ENCODE data around the gene CNTNAP5.
"Not testable (repeated sequence)": the region's sequence is repeated elsewhere in the genome, so short reads cannot be mapped to it uniquely, and the experiment has no call there.

Gene CNTNAP5

DNA sequence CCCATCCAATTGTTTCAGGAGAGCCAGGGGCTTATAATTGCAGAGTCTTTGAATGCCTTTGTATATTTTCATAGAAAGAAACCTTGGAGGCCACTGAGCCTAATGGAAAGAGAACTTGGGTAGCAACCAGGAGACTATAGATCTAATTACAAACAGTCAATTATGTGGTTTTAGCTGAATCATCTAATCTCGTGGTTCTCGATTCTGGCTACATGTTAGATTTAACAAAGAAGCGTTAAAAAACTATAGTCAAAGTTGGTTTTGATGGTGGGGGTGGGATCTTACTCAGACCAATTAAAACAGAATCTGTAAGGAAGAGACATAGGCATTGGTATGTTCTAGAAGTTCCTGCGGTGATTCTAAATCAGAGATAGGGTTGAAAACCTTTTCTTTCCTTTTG, 344.1 kb downstream of the CNTNAP5 start:
- DNase-seq (ENCODE audit: low read depth, low spot score), result no peak

DNA sequence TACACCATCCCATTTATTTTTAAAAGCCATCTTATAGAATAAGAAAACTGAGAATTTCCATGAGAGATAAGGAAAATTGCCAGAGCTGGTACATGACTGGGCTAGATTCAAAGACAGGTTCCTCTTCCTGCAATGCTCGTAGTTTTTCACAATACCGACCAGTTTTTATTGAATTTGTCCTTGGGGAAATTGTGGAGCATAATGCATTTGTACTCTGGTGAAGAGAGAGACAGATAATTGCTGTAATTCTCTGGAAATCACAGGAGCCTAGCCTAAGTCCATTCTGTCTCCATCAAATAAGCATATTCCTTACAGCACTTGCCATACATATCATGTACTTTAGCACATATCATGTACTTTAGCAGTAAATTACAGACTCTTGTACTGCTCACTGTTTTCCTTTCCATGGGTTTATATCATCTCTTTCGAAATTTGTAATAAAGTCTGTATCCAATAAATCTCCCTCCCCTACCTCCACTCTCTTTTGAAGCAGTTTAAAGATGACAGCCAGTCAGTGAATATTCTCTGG, 355.2 kb downstream of the CNTNAP5 start:
- H3K36me3 ChIP-seq (ENCODE audit: insufficient read depth, low read length), result no peaks in the 10 kb centered on the region
- H3K4me3 ChIP-seq, result no peak overlapping the region

More for the DNA sequence above, 344.1 kb downstream of the CNTNAP5 start:
- Histone ChIP-seq H3K36me3 (ENCODE audit: insufficient read depth, low read length) (no peaks in the 10 kb centered on the region), H3K27ac (no peak overlapping the region), H3K4me3 (no peak overlapping the region), H3K9me3 (ENCODE audit: low read depth, low read length) (no peaks in the 10 kb centered on the region), H3K9ac (ENCODE audit: insufficient read length) (no peak overlapping the region)
- no peak for TF ChIP-seq FOXP2 (optimal IDR thresholded peaks at IDR 0.05; ENCODE audit: control extremely low read depth, extremely low read length, insufficient read depth)
- no peak for TF ChIP-seq EZH2 (IDR thresholded peaks at IDR 0.05)
- TF ChIP-seq POLR2AphosphoS5 (IDR thresholded peaks at IDR 0.05; ENCODE audit: borderline replicate concordance, low read depth, low read length), result no peak

GRCh38 chr2:124382067-124382618, 357.1 kb downstream of the CNTNAP5 start:
- Histone ChIP-seq H3K27ac (no peak overlapping the region), H3K9ac (ENCODE audit: insufficient read length) (no peak overlapping the region), H3K4me3 (no peak overlapping the region), H3K36me3 (ENCODE audit: insufficient read depth, low read length) (no peaks in the 10 kb centered on the region), H3K9me3 (ENCODE audit: low read depth, low read length) (no peaks in the 10 kb centered on the region)
- DNase-seq (ENCODE audit: low read depth, low spot score), result no peak
- TF ChIP-seq EZH2 (IDR thresholded peaks at IDR 0.05) (no peak), POLR2AphosphoS5 (IDR thresholded peaks at IDR 0.05; ENCODE audit: borderline replicate concordance, low read depth, low read length) (no peak), FOXP2 (optimal IDR thresholded peaks at IDR 0.05; ENCODE audit: control extremely low read depth, extremely low read length, insufficient read depth) (no peak)

More for the DNA sequence above, 355.2 kb downstream of the CNTNAP5 start:
- DNase-seq (ENCODE audit: low read depth, low spot score), result no peak
- Histone ChIP-seq H3K9me3 (ENCODE audit: low read depth, low read length) (no peaks in the 10 kb centered on the region), H3K27ac (no peak overlapping the region), H3K9ac (ENCODE audit: insufficient read length) (no peak overlapping the region)
- no peak for TF ChIP-seq FOXP2 (optimal IDR thresholded peaks at IDR 0.05; ENCODE audit: control extremely low read depth, extremely low read length, insufficient read depth)
- TF ChIP-seq POLR2AphosphoS5 (IDR thresholded peaks at IDR 0.05; ENCODE audit: borderline replicate concordance, low read depth, low read length), result no peak
- no peak for TF ChIP-seq EZH2 (IDR thresholded peaks at IDR 0.05)

GRCh38 chr2:124395961-124396360, 370.9 kb downstream of the CNTNAP5 start:
- no peaks in the 10 kb centered on the region for H3K9me3 ChIP-seq (ENCODE audit: low read depth, low read length)
- no peak overlapping the region for H3K27ac ChIP-seq
- H3K4me3 ChIP-seq, result no peak overlapping the region
- DNase-seq (ENCODE audit: low read depth, low spot score), result no peak
- H3K9ac ChIP-seq (ENCODE audit: insufficient read length), result no peak overlapping the region
- no peak for TF ChIP-seq EZH2 (IDR thresholded peaks at IDR 0.05)
- no peak for TF ChIP-seq FOXP2 (optimal IDR thresholded peaks at IDR 0.05; ENCODE audit: control extremely low read depth, extremely low read length, insufficient read depth)
- no peak for TF ChIP-seq POLR2AphosphoS5 (IDR thresholded peaks at IDR 0.05; ENCODE audit: borderline replicate concordance, low read depth, low read length)
- no peaks in the 10 kb centered on the region for H3K36me3 ChIP-seq (ENCODE audit: insufficient read depth, low read length)

DNA sequence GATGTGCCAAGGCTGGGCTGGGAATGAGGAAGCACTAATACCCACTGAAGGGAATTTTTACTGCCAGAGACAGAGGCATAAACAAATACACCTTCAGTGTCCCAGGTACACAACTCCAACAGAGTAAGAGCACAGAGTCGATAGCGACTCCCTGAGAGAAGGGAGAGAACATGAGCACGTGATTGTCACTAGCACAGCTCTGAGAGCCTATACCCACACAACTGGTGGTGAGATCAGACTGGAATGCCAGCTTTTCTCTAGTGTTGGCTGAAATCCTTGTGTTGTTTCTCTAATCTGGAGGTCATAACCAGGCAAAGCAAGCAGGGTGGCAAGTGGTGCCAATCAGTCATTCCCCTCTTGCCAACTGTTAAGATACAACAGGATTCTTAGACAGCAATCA, 377.2 kb downstream of the CNTNAP5 start:
- Histone ChIP-seq H3K9me3 (ENCODE audit: low read depth, low read length) (no peaks in the 10 kb centered on the region), H3K36me3 (ENCODE audit: insufficient read depth, low read length) (no peaks in the 10 kb centered on the region), H3K4me3 (no peak overlapping the region), H3K9ac (ENCODE audit: insufficient read length) (no peak overlapping the region), H3K27ac (no peak overlapping the region)
- TF ChIP-seq EZH2 (IDR thresholded peaks at IDR 0.05), result no peak
- TF ChIP-seq POLR2AphosphoS5 (IDR thresholded peaks at IDR 0.05; ENCODE audit: borderline replicate concordance, low read depth, low read length), result no peak
- TF ChIP-seq FOXP2 (optimal IDR thresholded peaks at IDR 0.05; ENCODE audit: control extremely low read depth, extremely low read length, insufficient read depth), result no peak
- DNase-seq (ENCODE audit: low read depth, low spot score), result no peak

GRCh38 chr2:124407836-124408534, 382.9 kb downstream of the CNTNAP5 start:
- not testable (repeated sequence) for H3K4me3 ChIP-seq; H3K27ac ChIP-seq; DNase-seq (ENCODE audit: low read depth, low spot score); H3K9ac ChIP-seq (ENCODE audit: insufficient read length); H3K36me3 ChIP-seq (ENCODE audit: insufficient read depth, low read length); H3K9me3 ChIP-seq (ENCODE audit: low read depth, low read length)

- DNase-seq (ENCODE audit: low read depth, low spot score), result no peak
- no peaks in the 10 kb centered on the region for H3K9me3 ChIP-seq (ENCODE audit: low read depth, low read length)
- TF ChIP-seq EZH2 (IDR thresholded peaks at IDR 0.05), result no peak
- TF ChIP-seq FOXP2 (optimal IDR thresholded peaks at IDR 0.05; ENCODE audit: control extremely low read depth, extremely low read length, insufficient read depth), result no peak
- TF ChIP-seq POLR2AphosphoS5 (IDR thresholded peaks at IDR 0.05; ENCODE audit: borderline replicate concordance, low read depth, low read length), result no peak
- H3K36me3 ChIP-seq (ENCODE audit: insufficient read depth, low read length), result no peaks in the 10 kb centered on the region
- H3K27ac ChIP-seq, result no peak overlapping the region
- no peak overlapping the region for H3K9ac ChIP-seq (ENCODE audit: insufficient read length)
- no peak overlapping the region for H3K4me3 ChIP-seq
These were observed 399.0 kb downstream of the CNTNAP5 start for GRCh38 chr2:124424074-124424473.

GRCh38 chr2:124426122-124426521, 401.0 kb downstream of the CNTNAP5 start:
- Histone ChIP-seq H3K9me3 (ENCODE audit: low read depth, low read length) (no peaks in the 10 kb centered on the region), H3K4me3 (no peak overlapping the region), H3K27ac (no peak overlapping the region), H3K9ac (ENCODE audit: insufficient read length) (no peak overlapping the region), H3K36me3 (ENCODE audit: insufficient read depth, low read length) (no peaks in the 10 kb centered on the region)
- TF ChIP-seq POLR2AphosphoS5 (IDR thresholded peaks at IDR 0.05; ENCODE audit: borderline replicate concordance, low read depth, low read length), result no peak
- no peak for DNase-seq (ENCODE audit: low read depth, low spot score)

DNA sequence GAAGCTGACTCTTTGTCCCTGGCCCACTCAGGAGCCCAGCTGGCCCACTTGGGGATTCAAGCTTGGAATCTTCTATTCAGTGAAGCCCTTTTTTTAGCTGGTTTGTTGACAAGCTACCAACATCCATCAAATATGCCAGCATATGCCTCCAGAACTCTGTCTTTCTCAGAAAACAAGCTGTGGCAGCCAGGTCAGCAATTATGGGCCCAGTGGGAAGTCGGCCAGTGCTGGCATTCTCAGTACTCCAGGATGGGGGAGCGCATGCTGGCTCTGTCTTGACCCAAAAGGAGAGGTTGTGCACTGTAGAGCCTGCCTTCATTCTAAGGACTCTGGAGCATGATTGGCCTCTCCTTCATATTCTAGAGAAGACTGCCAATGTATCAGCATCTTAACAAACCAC, 401.5 kb downstream of the CNTNAP5 start:
- no peak overlapping the region for H3K27ac ChIP-seq
- DNase-seq (ENCODE audit: low read depth, low spot score), result no peak
- no peak overlapping the region for H3K4me3 ChIP-seq
- TF ChIP-seq FOXP2 (optimal IDR thresholded peaks at IDR 0.05; ENCODE audit: control extremely low read depth, extremely low read length, insufficient read depth) (no peak), EZH2 (IDR thresholded peaks at IDR 0.05) (no peak), POLR2AphosphoS5 (IDR thresholded peaks at IDR 0.05; ENCODE audit: borderline replicate concordance, low read depth, low read length) (no peak)
- H3K9ac ChIP-seq (ENCODE audit: insufficient read length), result no peak overlapping the region
- no peaks in the 10 kb centered on the region for H3K9me3 ChIP-seq (ENCODE audit: low read depth, low read length)
- no peaks in the 10 kb centered on the region for H3K36me3 ChIP-seq (ENCODE audit: insufficient read depth, low read length)
